ENCODE results near the gene RNF150.

RNF150 gene

DNA sequence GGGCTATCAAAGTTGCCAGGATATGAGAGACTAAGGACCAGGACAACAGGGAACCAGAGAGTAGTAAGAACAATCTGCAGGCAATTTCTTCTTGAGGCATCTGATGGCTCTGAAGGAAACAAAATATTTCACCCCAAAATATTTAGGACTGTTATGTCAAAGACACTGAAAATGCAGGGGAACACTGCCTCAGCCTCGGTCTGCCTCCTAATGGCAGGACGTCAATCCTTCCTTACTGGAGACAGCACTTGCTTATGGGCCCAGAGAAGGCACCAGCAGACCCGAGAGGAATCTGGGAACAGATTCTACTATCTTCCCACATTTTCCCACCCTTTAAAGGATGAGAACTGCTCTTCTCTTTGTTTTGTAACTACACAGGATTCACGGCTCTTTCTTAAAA, 23.3 kb downstream of the RNF150 start:
- POLR2A ChIA-PET (ENCODE audit: low non-redundant PET), result no interaction called here
- TF ChIP-seq, protein P1, sequence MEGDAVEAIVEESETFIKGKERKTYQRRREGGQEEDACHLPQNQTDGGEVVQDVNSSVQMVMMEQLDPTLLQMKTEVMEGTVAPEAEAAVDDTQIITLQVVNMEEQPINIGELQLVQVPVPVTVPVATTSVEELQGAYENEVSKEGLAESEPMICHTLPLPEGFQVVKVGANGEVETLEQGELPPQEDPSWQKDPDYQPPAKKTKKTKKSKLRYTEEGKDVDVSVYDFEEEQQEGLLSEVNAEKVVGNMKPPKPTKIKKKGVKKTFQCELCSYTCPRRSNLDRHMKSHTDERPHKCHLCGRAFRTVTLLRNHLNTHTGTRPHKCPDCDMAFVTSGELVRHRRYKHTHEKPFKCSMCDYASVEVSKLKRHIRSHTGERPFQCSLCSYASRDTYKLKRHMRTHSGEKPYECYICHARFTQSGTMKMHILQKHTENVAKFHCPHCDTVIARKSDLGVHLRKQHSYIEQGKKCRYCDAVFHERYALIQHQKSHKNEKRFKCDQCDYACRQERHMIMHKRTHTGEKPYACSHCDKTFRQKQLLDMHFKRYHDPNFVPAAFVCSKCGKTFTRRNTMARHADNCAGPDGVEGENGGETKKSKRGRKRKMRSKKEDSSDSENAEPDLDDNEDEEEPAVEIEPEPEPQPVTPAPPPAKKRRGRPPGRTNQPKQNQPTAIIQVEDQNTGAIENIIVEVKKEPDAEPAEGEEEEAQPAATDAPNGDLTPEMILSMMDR (conservative IDR thresholded peaks at IDR 0.05; ENCODE audit: low read depth), result no peak
- DNase-seq (ENCODE audit: low spot score), result no peak
- no peak overlapping the region for H3K27ac ChIP-seq
- CTCF ChIA-PET, result no interaction called here

DNA sequence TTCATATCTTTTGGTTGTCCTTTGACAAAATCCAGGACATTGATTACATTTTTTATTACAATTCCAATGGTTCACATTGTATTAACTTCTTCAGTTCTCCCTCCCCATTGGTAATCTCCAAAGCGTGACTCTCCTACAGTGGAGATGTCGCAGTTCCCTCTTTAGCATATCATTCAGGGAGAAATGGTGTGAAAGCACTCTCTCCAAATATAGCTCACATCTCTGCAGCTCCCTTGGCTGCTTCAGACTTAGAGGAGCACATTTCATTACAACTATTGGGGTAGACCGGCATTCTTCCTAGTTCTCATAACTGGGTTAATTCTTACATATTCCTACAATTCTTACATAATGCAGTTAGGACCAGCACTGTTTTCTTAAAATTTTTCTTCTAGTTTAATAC, 25.3 kb downstream of the RNF150 start:
- no peak overlapping the region for H3K27ac ChIP-seq
- no peak for DNase-seq (ENCODE audit: low spot score)
- ChIA-PET CTCF (no interaction called here), POLR2A (ENCODE audit: low non-redundant PET) (no interaction called here)
- TF ChIP-seq, protein P1 (conservative IDR thresholded peaks at IDR 0.05; ENCODE audit: low read depth), result no peak

DNA sequence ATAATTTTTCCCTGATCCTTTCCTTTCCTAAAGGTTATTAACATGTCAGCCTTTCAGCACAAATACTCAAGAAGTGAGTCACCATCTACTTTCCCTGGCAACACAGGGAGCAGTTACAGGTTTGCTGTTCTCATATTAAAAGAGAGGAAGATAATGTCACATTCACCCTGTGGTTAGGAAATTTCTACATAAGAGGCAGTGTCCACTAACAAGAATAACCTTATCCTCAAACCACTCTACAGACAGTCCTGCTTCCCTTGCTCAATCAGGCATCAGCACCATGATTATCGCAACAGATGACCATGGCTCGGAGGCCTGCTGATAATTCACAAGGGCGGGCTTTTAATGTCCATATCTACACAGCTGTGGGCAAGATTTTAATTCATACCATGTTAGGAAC, 30.9 kb downstream of the RNF150 start:
- peak; percentile 49 for DNase-seq (ENCODE audit: low spot score)
- TF ChIP-seq, protein P1 (conservative IDR thresholded peaks at IDR 0.05; ENCODE audit: low read depth), result no peak
- CTCF ChIA-PET, result no interaction called here
- POLR2A ChIA-PET (ENCODE audit: low non-redundant PET), result no interaction called here
- H3K27ac ChIP-seq, result no peak overlapping the region

DNA sequence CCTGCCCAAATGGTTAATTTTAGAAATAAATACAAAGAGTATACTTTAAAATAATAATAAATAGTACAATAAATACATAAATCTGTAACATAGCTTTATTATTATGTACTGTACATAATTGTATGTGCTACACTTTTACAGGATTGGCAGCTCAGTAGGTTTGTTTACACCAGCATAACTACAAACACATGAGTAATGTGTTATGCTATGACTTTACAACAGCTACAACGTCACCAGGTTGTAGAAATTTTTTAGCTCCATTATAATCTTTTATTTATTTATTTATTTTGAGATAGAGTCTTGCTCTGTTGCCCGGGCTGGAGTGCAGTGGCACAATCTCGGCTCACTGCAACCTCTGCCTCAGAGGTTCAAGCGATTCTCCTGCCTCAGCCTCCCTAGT, 31.8 kb downstream of the RNF150 start:
- CTCF ChIA-PET, result no interaction called here
- DNase-seq (ENCODE audit: low spot score), result no peak

DNA sequence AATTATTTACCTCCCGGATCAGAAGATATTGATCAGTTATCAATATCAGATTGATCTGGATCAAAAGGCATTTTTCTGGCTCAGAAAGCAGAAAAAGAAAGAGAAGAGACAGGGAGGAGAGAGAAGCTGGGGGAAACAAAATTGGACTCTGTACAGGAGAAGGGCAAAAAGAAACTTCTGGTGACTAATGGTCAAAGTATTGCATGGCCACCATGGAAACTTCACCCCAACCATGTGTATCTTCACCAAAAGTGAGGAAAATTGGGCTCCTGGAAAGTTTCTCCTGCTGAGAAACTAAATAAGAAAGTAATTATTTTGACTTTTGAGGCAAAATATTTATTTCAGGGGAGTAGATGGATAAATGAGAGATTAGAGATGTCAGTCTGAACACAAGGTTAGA, 33.9 kb downstream of the RNF150 start:
- TF ChIP-seq, protein P1 (conservative IDR thresholded peaks at IDR 0.05; ENCODE audit: low read depth), result no peak
- DNase-seq (ENCODE audit: low spot score), result no peak
- H3K27ac ChIP-seq, result no peak overlapping the region
- POLR2A ChIA-PET (ENCODE audit: low non-redundant PET), result no interaction called here
- CTCF ChIA-PET, result interaction anchor here (0.6 kb wide), 1 partner anchor 78 kb away, joined by 5 read pairs; no protein-coding TSS in a partner anchor

More for the DNA sequence above, 31.8 kb downstream of the RNF150 start:
- POLR2A ChIA-PET (ENCODE audit: low non-redundant PET), result no interaction called here
- H3K27ac ChIP-seq, result no peak overlapping the region
- TF ChIP-seq, protein P1 (conservative IDR thresholded peaks at IDR 0.05; ENCODE audit: low read depth), result no peak

DNA sequence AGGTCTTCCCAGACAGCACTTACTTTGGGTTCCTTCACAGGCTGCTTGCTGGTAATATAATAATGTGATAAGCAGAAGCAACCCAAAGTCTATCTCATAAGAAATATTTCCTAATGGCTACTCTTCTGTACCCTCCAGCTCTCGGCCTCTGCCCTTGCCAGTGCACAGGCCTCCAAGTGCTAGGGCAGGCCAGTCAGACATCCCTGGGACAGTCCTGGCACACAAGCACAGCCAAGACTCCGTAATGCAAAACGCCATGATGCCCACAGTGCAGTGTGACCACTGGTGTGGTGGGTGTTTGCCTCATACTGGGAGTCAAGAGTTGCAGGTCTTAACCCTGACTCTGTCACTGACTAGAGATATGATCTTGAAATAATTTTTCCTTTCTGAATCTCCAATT, 35.1 kb downstream of the RNF150 start:
- ChIA-PET POLR2A (ENCODE audit: low non-redundant PET) (no interaction called here), CTCF (no interaction called here)
- no peak overlapping the region for H3K27ac ChIP-seq
- DNase-seq (ENCODE audit: low spot score), result no peak
- TF ChIP-seq, protein P1 (conservative IDR thresholded peaks at IDR 0.05; ENCODE audit: low read depth), result no peak

DNA sequence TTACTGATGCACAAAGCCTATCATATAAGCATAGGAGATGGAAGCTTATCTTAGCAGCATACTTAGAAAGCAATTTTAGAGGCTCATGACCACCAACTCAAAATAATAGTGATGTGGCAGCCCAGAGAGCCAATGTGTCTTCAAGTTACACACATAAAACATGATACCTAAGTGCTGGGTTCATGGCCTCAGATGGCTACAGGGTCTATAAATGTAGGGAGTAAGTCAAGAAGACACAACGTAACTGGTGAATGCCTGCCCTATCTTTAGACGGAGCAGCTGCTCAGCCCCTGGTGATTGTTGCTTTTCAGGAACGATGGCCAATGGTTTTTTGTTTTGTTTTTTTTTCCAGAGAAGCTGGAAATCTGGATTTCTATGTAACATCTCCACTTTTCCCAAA, 42.8 kb downstream of the RNF150 start:
- ChIA-PET CTCF (interaction anchor here (0.5 to 0.6 kb wide), 2 partner anchors 34 to 115 kb away, joined by 3 to 4 read pairs; no protein-coding TSS in a partner anchor), POLR2A (ENCODE audit: low non-redundant PET) (no interaction called here)
- H3K27ac ChIP-seq, result no peak overlapping the region
- TF ChIP-seq, protein P1 (conservative IDR thresholded peaks at IDR 0.05; ENCODE audit: low read depth), result no peak
- no peak for DNase-seq (ENCODE audit: low spot score)

Data from RWPE1 (cell line).